A549 (cell line): ENCODE data around the gene TMEM214. TPM values are rescaled to one million over a fixed set of nuclear protein-coding genes. Genes with fewer than 3 reads are reported as not detected.

ENCODE experiments used
- ATAC-seq, 2 experiments: fragments of 200-7000 bp in 1 of 2; fragments of >200 bp in 1 of 2; cut with Nextera tagmentation in 1 of 2; cut with Tn5 transposase in 1 of 2; 3 replicates each; pipeline versions ENCODE4 v1.8.0 to v1.9.1; 2018 to 2020; ENCODE audit warnings: mild to moderate bottlenecking in 1 of 2, moderate library complexity in 1 of 2
- CTCF ChIA-PET: fragments of 300-600 bp; sonication (Branson Sonifier 250); formaldehyde crosslinking; extraction: SDS; loops from one replicate; lab custom pipeline; 2021; ENCODE audit warnings: antibody characterized with exemption, inconsistent platforms; lab: Yijun Ruan, JAX
- POLR2A ChIA-PET: fragments of 350-600 bp; formaldehyde crosslinking; extraction: SDS; loops from one replicate; lab custom pipeline; 2021; ENCODE audit warnings: antibody characterized with exemption, inconsistent platforms; lab: Yijun Ruan, JAX
- DNase-seq, 2 experiments: peaks; one replicate each; pipeline versions ENCODE4 v3.0.0 to v3.0.0-alpha.2; 2011 to 2016; ENCODE audit warnings: low read depth in 1 of 2, low spot score in 1 of 2
- FAIRE-seq: peaks from 2 replicates; lab custom pipeline; 2011; peaks lifted over from hg19 to GRCh38; lab: Jason Lieb, UNC
- H3K27ac ChIP-seq, 2 experiments: fragments of >200 bp; sonication (Bioruptor Twin); formaldehyde crosslinking; 3 replicates each; pipeline ENCODE4 v1.5.1; 2016 to 2017
- H3K4me1 ChIP-seq: fragments of >200 bp; sonication (Bioruptor Twin); formaldehyde crosslinking; 3 replicates; pipeline ENCODE4 v1.6.1; 2016
- H3K4me2 ChIP-seq: fragments of >200 bp; sonication (Bioruptor Twin); formaldehyde crosslinking; 3 replicates; pipeline ENCODE4 v1.6.1; 2016
- H3K4me3 ChIP-seq: fragments of >200 bp; sonication (Bioruptor Twin); formaldehyde crosslinking; 3 replicates; pipeline ENCODE4 v1.5.1; 2016
- H3K9me3 ChIP-seq: fragments of >200 bp; sonication (Bioruptor Twin); formaldehyde crosslinking; 3 replicates; pipeline ENCODE4 v1.6.1; 2016
- BCL3 ChIP-seq: fragments of >200 bp; sonication (Bioruptor Twin); formaldehyde crosslinking; IDR thresholded peaks from 3 replicates; pipeline ENCODE4 v1.6.1; 2016
- BHLHE40 ChIP-seq: IDR thresholded peaks from 2 replicates; pipeline ENCODE4 v1.6.1; 2012; ENCODE audit warnings: low read depth, low read length, inconsistent platforms
- CBX2 ChIP-seq: fragments of 200-600 bp; sonication (generic); IDR thresholded peaks from 2 replicates; pipeline ENCODE4 v1.6.1; 2016; ENCODE audit warnings: low read depth, mild to moderate bottlenecking, borderline replicate concordance
- CHD2 ChIP-seq: fragments of 150-350 bp; IDR thresholded peaks from 2 replicates; pipeline ENCODE4 v1.6.1; 2014; ENCODE audit warnings: low read length; ENCODE audit not compliant: partially characterized antibody
- CHD4 ChIP-seq: fragments of 200-600 bp; sonication (generic); IDR thresholded peaks from 2 replicates; pipeline ENCODE4 v1.6.1; 2016; ENCODE audit warnings: antibody characterized with exemption, mild to moderate bottlenecking, borderline replicate concordance
- CTCF ChIP-seq: fragments of >200 bp; sonication (Bioruptor Twin); formaldehyde crosslinking; IDR thresholded peaks from 3 replicates; pipeline ENCODE4 v1.5.1; 2016
- EHMT2 ChIP-seq: fragments of 200-600 bp; sonication (generic); IDR thresholded peaks from 2 replicates; pipeline ENCODE4 v1.6.1; 2016; ENCODE audit warnings: antibody characterized with exemption, low read depth, mild to moderate bottlenecking, moderate library complexity
- ESRRA ChIP-seq: fragments of 150-350 bp; IDR thresholded peaks from 2 replicates; pipeline ENCODE4 v1.6.1; 2014; ENCODE audit warnings: mild to moderate bottlenecking, low read length, borderline replicate concordance
- FOXS1 ChIP-seq: fragments of 250-450 bp; sonication (Bioruptor Pico); IDR thresholded peaks from 2 replicates; pipeline ENCODE4 v1.5.0; 2020; ENCODE audit warnings: mild to moderate bottlenecking, moderate library complexity
- GATA3 ChIP-seq: IDR thresholded peaks from 2 replicates; pipeline ENCODE4 v1.6.1; 2012; ENCODE audit warnings: borderline replicate concordance
- HEYL ChIP-seq: fragments of 250-450 bp; sonication (Bioruptor Pico); IDR thresholded peaks from 2 replicates; pipeline ENCODE4 v1.8.0; 2021; ENCODE audit warnings: mild to moderate bottlenecking, moderate library complexity
- HOXB5 ChIP-seq: fragments of 250-450 bp; sonication (Bioruptor Pico); IDR thresholded peaks from 2 replicates; pipeline ENCODE4 v1.5.0; 2020; ENCODE audit warnings: mild to moderate bottlenecking, moderate library complexity
- JUN ChIP-seq, 2 experiments: fragments of >200 bp; sonication (Bioruptor Twin); formaldehyde crosslinking; IDR thresholded peaks; 2 replicates in 1 of 2; 3 replicates in 1 of 2; pipeline ENCODE4 v1.6.1; 2016 to 2017
- KDM5A ChIP-seq: fragments of 200-600 bp; sonication (generic); IDR thresholded peaks from 2 replicates; pipeline ENCODE4 v1.6.1; 2016; ENCODE audit warnings: antibody characterized with exemption, mild to moderate bottlenecking
- MAFK ChIP-seq: fragments of 450-650 bp; IDR thresholded peaks from 2 replicates; pipeline ENCODE4 v1.6.1; 2014; ENCODE audit not compliant: partially characterized antibody
- MAZ ChIP-seq: fragments of 150-350 bp; IDR thresholded peaks from 2 replicates; pipeline ENCODE4 v1.6.1; 2014; ENCODE audit warnings: antibody characterized with exemption, low read depth, low read length, borderline replicate concordance
- NR3C1 ChIP-seq: fragments of >200 bp; sonication (Bioruptor Twin); formaldehyde crosslinking; IDR thresholded peaks from 3 replicates; pipeline ENCODE4 v1.6.1; 2017
- POLR2A ChIP-seq: IDR thresholded peaks from 2 replicates; pipeline ENCODE4 v1.6.1; 2012; ENCODE audit warnings: mild to moderate bottlenecking, low read length
- POLR2AphosphoS2 ChIP-seq: conservative IDR thresholded peaks from 2 replicates; pipeline ENCODE4 v1.6.1; 2012; ENCODE audit warnings: low read length, improper control_type of control experiment, inconsistent platforms
- RARB ChIP-seq: fragments of 250-450 bp; sonication (Bioruptor Pico); IDR thresholded peaks from 2 replicates; pipeline ENCODE4 v1.8.0; 2021; ENCODE audit warnings: mild to moderate bottlenecking, moderate library complexity
- RCOR1 ChIP-seq: fragments of 150-350 bp; IDR thresholded peaks from 2 replicates; pipeline ENCODE4 v1.6.1; 2014; ENCODE audit warnings: antibody characterized with exemption, low read length, low read depth
- RFX5 ChIP-seq: fragments of 450-650 bp; IDR thresholded peaks from 2 replicates; pipeline ENCODE4 v1.7.1; 2014; ENCODE audit warnings: antibody characterized with exemption, mild to moderate bottlenecking, moderate library complexity
- RNF2 ChIP-seq: fragments of 200-600 bp; sonication (generic); IDR thresholded peaks from 2 replicates; pipeline ENCODE4 v1.6.1; 2016; ENCODE audit warnings: low read depth, mild to moderate bottlenecking, antibody characterized with exemption, moderate library complexity, borderline replicate concordance
- SREBF2 ChIP-seq: fragments of 450-650 bp; IDR thresholded peaks from 2 replicates; pipeline ENCODE4 v1.6.1; 2014; ENCODE audit warnings: mild to moderate bottlenecking, moderate library complexity
- ZFP36 ChIP-seq: fragments of 450-650 bp; IDR thresholded peaks from 2 replicates; pipeline ENCODE4 v1.6.1; 2014; ENCODE audit warnings: borderline replicate concordance; ENCODE audit not compliant: partially characterized antibody
- ZNF302 ChIP-seq: fragments of 250-450 bp; sonication (Bioruptor Pico); IDR thresholded peaks from 2 replicates; pipeline ENCODE4 v1.9.0; 2021; ENCODE audit warnings: inconsistent platforms, mild to moderate bottlenecking, moderate library complexity
- WGBS: methylation state at CpG from one replicate; pipeline ENCODE4 v1.1.6; 2017; ENCODE audit errors: missing lambda C conversion rate; 5-methylcytosine and 5-hydroxymethylcytosine counted together
- polyA plus RNA-seq, 4 experiments: library from polyadenylated mRNA; depleted of rRNA in 3 of 4; stranded (reverse); fragments of >200 nt; fragmentation: RNase III in 1 of 4; extraction: RNeasy Plus Mini Kit Qiagen cat#74134 plus additional on column Dnase treatment in 1 of 4; gene quantifications; 2 replicates in 3 of 4; 3 replicates in 1 of 4; pipeline ENCODE4 v1.2.3, GENCODE V29; 2011 to 2017
- TF ChIP-seq, protein P1 (sequence below): fragments of >200 bp; sonication (Bioruptor Twin); formaldehyde crosslinking; IDR thresholded peaks from 2 replicates; pipeline ENCODE4 v1.6.1; 2016

TMEM214 gene
- polyA plus RNA-seq, 2 of the 4 experiments (the other 2 are of a cell fraction): 54.3 to 74.9 TPM

GRCh38 chr2:27039426-27039825, 6.7 kb downstream of the TMEM214 start (continued):
- TF ChIP-seq HOXB5 (no peak), POLR2AphosphoS2 (no peak), MAFK (no peak), ESRRA (no peak), ZNF302 (CRISPR knock-in tag) (no peak), CHD4 (no peak), SREBF2 (no peak), KDM5A (no peak), GATA3 (no peak), HEYL (CRISPR knock-in tag) (no peak), EHMT2 (no peak), JUN (IDR thresholded peaks at IDR 0.05) (no peak), POLR2A (no peak), RFX5 (no peak), RNF2 (no peak)

- no peaks in the 10 kb centered on the region for H3K4me1 ChIP-seq
- POLR2A ChIA-PET: interaction anchor here (1.5 kb wide), 1 partner anchor 11 kb away, joined by 6 read pairs; the partner anchor contains the start of gene AGBL5
- H3K9me3 ChIP-seq: no peaks in the 10 kb centered on the region
- TF ChIP-seq BHLHE40: no peak
- TF ChIP-seq MAFK: no peak
- TF ChIP-seq ZFP36: no peak
- TF ChIP-seq KDM5A: no peak
- no peak for TF ChIP-seq FOXS1
- TF ChIP-seq EHMT2: no peak
- no peak for TF ChIP-seq CBX2
- no peak for TF ChIP-seq BCL3
- TF ChIP-seq CHD2: no peak
- DNase-seq (no peak), ATAC-seq (no peak), FAIRE-seq (no peak)
- no peak overlapping the region for H3K4me3 ChIP-seq
- H3K27ac ChIP-seq: no peak overlapping the region
- CTCF ChIA-PET: interaction anchor here (0.9 to 4.8 kb wide), 9 partner anchors 10 to 240 kb away, joined by 3 to 27 read pairs (median 6); no protein-coding TSS in a partner anchor
- 95% methylated on average over 7 of the region's 7 CpGs for WGBS
- no peak overlapping the region for H3K4me2 ChIP-seq
These were observed 7.1 kb downstream of the TMEM214 start for GRCh38 chr2:27039871-27040270.

GRCh38 chr2:27040282-27040681, 7.5 kb downstream of the TMEM214 start:
- DNase-seq (no peak), ATAC-seq (no peak)
- no peak overlapping the region for H3K4me2 ChIP-seq
- 95% methylated on average over 8 of the region's 8 CpGs for WGBS
- POLR2A ChIA-PET: no interaction called here
- TF ChIP-seq, protein P1, sequence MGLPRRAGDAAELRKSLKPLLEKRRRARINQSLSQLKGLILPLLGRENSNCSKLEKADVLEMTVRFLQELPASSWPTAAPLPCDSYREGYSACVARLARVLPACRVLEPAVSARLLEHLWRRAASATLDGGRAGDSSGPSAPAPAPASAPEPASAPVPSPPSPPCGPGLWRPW: no peak
- TF ChIP-seq CBX2 (no peak), POLR2A (no peak), CTCF (no peak), RCOR1 (no peak), NR3C1 (no peak), RARB (no peak), MAZ (no peak)
- TF ChIP-seq, all 56 proteins: peak for 0
- CTCF ChIA-PET: interaction anchor here (1.1 to 4.8 kb wide), 7 partner anchors 10 to 239 kb away, joined by 3 to 27 read pairs (median 11); no protein-coding TSS in a partner anchor
- Histone ChIP-seq H3K27ac (no peak overlapping the region), H3K4me1 (no peaks in the 10 kb centered on the region), H3K9me3 (no peaks in the 10 kb centered on the region), H3K4me3 (no peak overlapping the region)
- no peak for FAIRE-seq
